ENCODE measurements around the gene ADH1B.

- TF ChIP-seq, protein P1, sequence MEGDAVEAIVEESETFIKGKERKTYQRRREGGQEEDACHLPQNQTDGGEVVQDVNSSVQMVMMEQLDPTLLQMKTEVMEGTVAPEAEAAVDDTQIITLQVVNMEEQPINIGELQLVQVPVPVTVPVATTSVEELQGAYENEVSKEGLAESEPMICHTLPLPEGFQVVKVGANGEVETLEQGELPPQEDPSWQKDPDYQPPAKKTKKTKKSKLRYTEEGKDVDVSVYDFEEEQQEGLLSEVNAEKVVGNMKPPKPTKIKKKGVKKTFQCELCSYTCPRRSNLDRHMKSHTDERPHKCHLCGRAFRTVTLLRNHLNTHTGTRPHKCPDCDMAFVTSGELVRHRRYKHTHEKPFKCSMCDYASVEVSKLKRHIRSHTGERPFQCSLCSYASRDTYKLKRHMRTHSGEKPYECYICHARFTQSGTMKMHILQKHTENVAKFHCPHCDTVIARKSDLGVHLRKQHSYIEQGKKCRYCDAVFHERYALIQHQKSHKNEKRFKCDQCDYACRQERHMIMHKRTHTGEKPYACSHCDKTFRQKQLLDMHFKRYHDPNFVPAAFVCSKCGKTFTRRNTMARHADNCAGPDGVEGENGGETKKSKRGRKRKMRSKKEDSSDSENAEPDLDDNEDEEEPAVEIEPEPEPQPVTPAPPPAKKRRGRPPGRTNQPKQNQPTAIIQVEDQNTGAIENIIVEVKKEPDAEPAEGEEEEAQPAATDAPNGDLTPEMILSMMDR (IDR thresholded peaks at IDR 0.05): no peak
- no peak for TF ChIP-seq POLR2A (IDR thresholded peaks at IDR 0.05)
Observed at GRCh38 chr4:99366491-99366890, 45.3 kb upstream of the ADH1B start.
